Measurements from ENCODE around the gene CCDC32. TPM values are rescaled to one million over a fixed set of nuclear protein-coding genes. Genes with fewer than 3 reads are reported as not detected.

CCDC32 gene
- total RNA-seq, 1 experiment from 2014 or later, result 8.9 TPM

DNA sequence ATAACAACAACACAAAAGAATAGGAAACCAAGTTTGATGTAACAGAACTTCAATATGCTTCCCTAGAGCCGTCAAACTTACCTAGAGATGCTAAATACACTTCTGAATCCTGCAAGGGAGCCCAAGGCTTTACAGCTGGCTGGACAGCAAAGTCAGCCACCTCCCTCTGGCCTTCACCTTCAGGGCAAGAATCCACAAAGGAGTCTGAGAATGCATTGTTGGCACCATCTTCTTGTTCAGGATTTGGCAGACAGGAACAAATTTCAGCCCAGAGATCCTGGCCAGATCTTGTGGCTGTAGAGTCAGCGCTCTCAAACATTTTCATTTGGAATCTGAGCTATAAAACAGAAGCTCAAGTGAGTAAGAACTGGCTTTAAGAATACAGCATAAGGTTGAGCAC, 2.2 kb downstream of the CCDC32 start:
- Histone ChIP-seq H3K4me2 (ENCODE audit: insufficient read depth, insufficient read length, low read length) (no peak overlapping the region), H2AFZ (ENCODE audit: low read length) (no peak overlapping the region), H3K23ac (ENCODE audit: insufficient read length, low read depth, low read length) (no peak overlapping the region), H3K79me2 (ENCODE audit: insufficient read depth, low read length) (peaks cover 1% of the 10 kb centered on the region; the same call in 1 of the 2 replicates), H3K14ac (ENCODE audit: insufficient read depth, low read length) (no peak overlapping the region), H4K8ac (replicated peaks; ENCODE audit: insufficient read length, low read depth, low read length) (no peak overlapping the region), H2BK12ac (ENCODE audit: insufficient read length, low read depth, low read length) (no peak overlapping the region), H3K4me1 (ENCODE audit: insufficient read depth, low read length) (no peaks in the 10 kb centered on the region), H3K23me2 (ENCODE audit: insufficient read length, low read depth, low read length, poor library complexity, severe bottlenecking) (peaks cover 3% of the 10 kb centered on the region), H3K27me3 (ENCODE audit: insufficient read depth, low read length) (no peaks in the 10 kb centered on the region), H2BK20ac (ENCODE audit: low read depth, low read length, poor library complexity, severe bottlenecking) (no peak overlapping the region), H2BK15ac (ENCODE audit: low read depth, low read length) (no peak overlapping the region), H2BK5ac (ENCODE audit: insufficient read length, low read length) (no peak overlapping the region), H4K5ac (ENCODE audit: insufficient read length, low read depth, low read length) (no peak overlapping the region), H3T11ph (ENCODE audit: low read length) (no peak overlapping the region), H3K18ac (ENCODE audit: insufficient read length, low read depth, low read length) (no peak overlapping the region), H4K91ac (ENCODE audit: insufficient read length, low read depth, low read length) (no peak overlapping the region), H3K9ac (ENCODE audit: extremely low read depth, insufficient read length, low read length) (no peak overlapping the region), H3K27ac (ENCODE audit: insufficient read length, low read depth, low read length) (no peak overlapping the region), H3K9me3 (ENCODE audit: control insufficient read depth, low read depth, low read length) (no peaks in the 10 kb centered on the region), H4K20me1 (ENCODE audit: control insufficient read depth, insufficient read depth, insufficient read length) (no peaks in the 10 kb centered on the region), H2AK5ac (ENCODE audit: insufficient read length, low read length) (no peak overlapping the region), H3K79me1 (ENCODE audit: insufficient read depth, low read depth, low read length, poor library complexity, severe bottlenecking) (no peaks in the 10 kb centered on the region), H3K56ac (ENCODE audit: insufficient read length, low read depth, low read length) (no peak overlapping the region), H2BK120ac (ENCODE audit: low read depth, low read length, poor library complexity, severe bottlenecking) (no peak overlapping the region), H3K4ac (ENCODE audit: low read depth, low read length) (no peak overlapping the region)
- WGBS (ENCODE audit: extremely low coverage, insufficient read length, low lambda C conversion rate), result no CpG with 5 or more reads among the region's 2 CpGs
- peak overlapping the region in 1 of 2 experiments; percentile 14; a peak in 1 of 5 replicates for H3K4me3 Mint-ChIP-seq
- H3K4me1 Mint-ChIP-seq, result peaks cover 13 to 28% of the 10 kb centered on the region in 2 experiments
- H3K36me3 Mint-ChIP-seq (ENCODE audit: insufficient read depth in 1 of 3, low read depth in 3 of 3), result peaks cover 0 to 3% (median 1%) of the 10 kb centered on the region in 3 experiments; a peak in 2 of 7 replicates
- TF ChIP-seq, protein P1, sequence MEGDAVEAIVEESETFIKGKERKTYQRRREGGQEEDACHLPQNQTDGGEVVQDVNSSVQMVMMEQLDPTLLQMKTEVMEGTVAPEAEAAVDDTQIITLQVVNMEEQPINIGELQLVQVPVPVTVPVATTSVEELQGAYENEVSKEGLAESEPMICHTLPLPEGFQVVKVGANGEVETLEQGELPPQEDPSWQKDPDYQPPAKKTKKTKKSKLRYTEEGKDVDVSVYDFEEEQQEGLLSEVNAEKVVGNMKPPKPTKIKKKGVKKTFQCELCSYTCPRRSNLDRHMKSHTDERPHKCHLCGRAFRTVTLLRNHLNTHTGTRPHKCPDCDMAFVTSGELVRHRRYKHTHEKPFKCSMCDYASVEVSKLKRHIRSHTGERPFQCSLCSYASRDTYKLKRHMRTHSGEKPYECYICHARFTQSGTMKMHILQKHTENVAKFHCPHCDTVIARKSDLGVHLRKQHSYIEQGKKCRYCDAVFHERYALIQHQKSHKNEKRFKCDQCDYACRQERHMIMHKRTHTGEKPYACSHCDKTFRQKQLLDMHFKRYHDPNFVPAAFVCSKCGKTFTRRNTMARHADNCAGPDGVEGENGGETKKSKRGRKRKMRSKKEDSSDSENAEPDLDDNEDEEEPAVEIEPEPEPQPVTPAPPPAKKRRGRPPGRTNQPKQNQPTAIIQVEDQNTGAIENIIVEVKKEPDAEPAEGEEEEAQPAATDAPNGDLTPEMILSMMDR (conservative IDR thresholded peaks at IDR 0.05), result no peak
- no peak overlapping the region for H3K27ac Mint-ChIP-seq
- no peak for DNase-seq
- H3K9me3 Mint-ChIP-seq, result no peaks in the 10 kb centered on the region
- peaks cover 2% of the 10 kb centered on the region; the same call in 1 of the 2 replicates for H3K27me3 Mint-ChIP-seq (ENCODE audit: low read depth)

All from H9 (cell line).